GM12873 (cell line): ENCODE measurements around the gene PALLD.

Experiments used
- TF ChIP-seq, protein P1 (sequence below): IDR thresholded peaks from 2 replicates; pipeline ENCODE4 v1.5.1; 2012; ENCODE audit warnings: low read depth, mild to moderate bottlenecking, moderate library complexity, low read length, control low read depth; ENCODE audit not compliant: insufficient read depth; ENCODE audit errors: missing control alignments

PALLD gene

GRCh38 chr4:168907119-168907698 lies 410.4 kb downstream of the PALLD start:
- TF ChIP-seq, protein P1, sequence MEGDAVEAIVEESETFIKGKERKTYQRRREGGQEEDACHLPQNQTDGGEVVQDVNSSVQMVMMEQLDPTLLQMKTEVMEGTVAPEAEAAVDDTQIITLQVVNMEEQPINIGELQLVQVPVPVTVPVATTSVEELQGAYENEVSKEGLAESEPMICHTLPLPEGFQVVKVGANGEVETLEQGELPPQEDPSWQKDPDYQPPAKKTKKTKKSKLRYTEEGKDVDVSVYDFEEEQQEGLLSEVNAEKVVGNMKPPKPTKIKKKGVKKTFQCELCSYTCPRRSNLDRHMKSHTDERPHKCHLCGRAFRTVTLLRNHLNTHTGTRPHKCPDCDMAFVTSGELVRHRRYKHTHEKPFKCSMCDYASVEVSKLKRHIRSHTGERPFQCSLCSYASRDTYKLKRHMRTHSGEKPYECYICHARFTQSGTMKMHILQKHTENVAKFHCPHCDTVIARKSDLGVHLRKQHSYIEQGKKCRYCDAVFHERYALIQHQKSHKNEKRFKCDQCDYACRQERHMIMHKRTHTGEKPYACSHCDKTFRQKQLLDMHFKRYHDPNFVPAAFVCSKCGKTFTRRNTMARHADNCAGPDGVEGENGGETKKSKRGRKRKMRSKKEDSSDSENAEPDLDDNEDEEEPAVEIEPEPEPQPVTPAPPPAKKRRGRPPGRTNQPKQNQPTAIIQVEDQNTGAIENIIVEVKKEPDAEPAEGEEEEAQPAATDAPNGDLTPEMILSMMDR, result no peak

- TF ChIP-seq, protein P1, result no peak
Observed at GRCh38 chr4:168908093-168908492, 411.2 kb downstream of the PALLD start.

DNA sequence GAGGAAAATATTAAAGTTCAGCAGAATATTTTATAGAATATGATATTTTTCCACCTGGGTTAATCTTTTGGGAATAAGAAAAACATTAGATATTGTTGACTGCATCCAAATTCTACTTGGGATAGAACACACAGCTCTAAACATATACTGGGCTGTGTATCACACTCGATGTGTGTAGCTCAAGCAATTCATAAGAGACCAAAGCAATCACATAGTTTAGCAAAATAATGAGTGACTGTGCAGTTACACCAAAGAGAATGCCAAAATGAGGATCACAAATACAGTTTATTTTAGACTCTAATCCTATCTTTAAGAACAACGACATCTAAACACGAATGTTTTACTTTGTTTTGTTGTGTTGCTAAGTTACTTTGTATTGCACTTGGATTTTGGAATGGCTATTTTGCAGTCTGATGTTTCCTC lies 412.0 kb downstream of the PALLD start:
- TF ChIP-seq, protein P1, result no peak

- TF ChIP-seq, protein P1, result no peak
Observed at GRCh38 chr4:168914095-168914494, 417.2 kb downstream of the PALLD start.

DNA sequence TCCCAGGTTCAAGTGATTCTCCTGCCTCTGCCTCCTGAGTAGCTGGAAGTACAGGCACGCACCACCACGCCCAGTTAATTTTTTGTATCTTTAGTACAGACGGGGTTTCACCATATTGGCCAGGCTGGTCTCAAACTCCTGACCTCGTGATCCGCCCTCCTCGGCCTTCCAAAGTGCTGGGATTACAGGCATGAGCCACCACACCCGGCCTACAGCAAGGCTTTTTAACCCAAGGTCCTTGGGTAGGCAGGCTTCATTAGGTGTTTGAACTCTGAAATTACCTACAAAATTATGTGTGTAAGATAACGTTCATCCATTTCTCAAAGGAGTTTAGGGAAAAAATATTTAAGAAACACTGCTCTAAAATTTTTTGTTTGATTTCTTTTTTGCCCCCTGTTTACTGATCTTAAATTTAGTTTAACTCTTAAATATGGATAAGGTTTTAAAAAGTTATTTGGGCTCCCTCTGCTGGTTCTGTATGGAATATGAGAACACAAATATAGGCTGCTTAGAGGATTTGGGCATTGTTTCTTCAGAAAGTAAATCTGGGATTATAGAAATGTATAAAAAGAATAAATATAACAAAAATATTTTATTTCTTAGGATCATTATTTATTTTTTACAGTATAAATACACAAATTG lies 420.4 kb downstream of the PALLD start:
- TF ChIP-seq, protein P1, result peak; percentile 36

GRCh38 chr4:168919706-168920324 lies 423.0 kb downstream of the PALLD start:
- TF ChIP-seq, protein P1, result no peak

DNA sequence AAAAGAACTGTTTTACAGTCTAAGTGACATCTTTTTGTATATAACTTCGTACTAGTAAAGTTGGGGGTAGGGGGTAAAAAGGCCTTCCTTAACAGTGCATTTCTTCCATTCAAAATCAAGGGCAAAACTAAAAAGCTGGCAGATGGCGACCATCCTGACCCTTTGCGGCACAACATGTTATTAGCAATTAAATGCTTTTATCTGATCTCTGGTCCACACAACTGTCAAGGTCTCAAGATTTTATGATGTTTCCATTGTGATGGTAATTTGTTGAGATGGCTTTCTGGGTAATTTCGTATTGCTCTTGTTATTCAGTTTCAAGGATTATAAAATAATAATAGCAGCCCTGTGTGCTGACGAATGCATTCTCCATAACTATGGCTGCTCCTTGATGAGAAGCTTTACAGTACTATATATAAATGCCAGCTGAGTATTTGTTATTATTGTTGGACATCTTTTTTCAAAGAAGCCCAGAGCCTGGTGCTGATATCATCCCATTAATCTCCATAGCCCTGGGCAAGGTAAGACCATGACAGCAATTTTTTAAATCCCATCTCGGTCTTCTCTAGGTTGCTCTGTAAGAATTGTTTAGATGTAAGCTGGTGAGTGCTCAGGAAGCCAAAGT lies 423.7 kb downstream of the PALLD start:
- TF ChIP-seq, protein P1, result no peak
